GM12874 (cell line): ENCODE data around the gene CREB1.

Experiments used
- CTCF ChIP-seq: IDR thresholded peaks from 2 replicates; pipeline ENCODE4 v1.5.1; 2011; ENCODE audit warnings: low read depth, mild to moderate bottlenecking, control low read depth, low read length, moderate library complexity; ENCODE audit not compliant: insufficient read depth

Gene CREB1

GRCh38 chr2:207543272-207543671, 13.5 kb downstream of the CREB1 start:
- TF ChIP-seq CTCF, result no peak

GRCh38 chr2:207546822-207547221, 17.1 kb downstream of the CREB1 start:
- TF ChIP-seq CTCF, result no peak

GRCh38 chr2:207549145-207549544, 19.4 kb downstream of the CREB1 start:
- no peak for TF ChIP-seq CTCF

- no peak for TF ChIP-seq CTCF
These were observed 28.3 kb downstream of the CREB1 start for GRCh38 chr2:207558079-207558491.

- no peak for TF ChIP-seq CTCF
These were observed 31.8 kb downstream of the CREB1 start for GRCh38 chr2:207561386-207562080.

GRCh38 chr2:207565736-207566500, 36.2 kb downstream of the CREB1 start:
- no peak for TF ChIP-seq CTCF

- TF ChIP-seq CTCF, result no peak
These were observed 37.9 kb downstream of the CREB1 start for GRCh38 chr2:207567671-207568070.
